ENCODE data around the gene CLOCK. TPM values are rescaled to one million over a fixed set of nuclear protein-coding genes. Genes with fewer than 3 reads are reported as not detected.

CLOCK gene
- total RNA-seq, 2 experiments from 2014 or later = 10.9 to 12.0 TPM

GRCh38 chr4:55437823-55438222 lies 108.9 kb downstream of the CLOCK start:
- Mint-ChIP-seq H3K27ac (no peak overlapping the region), H3K27me3 (no peaks in the 10 kb centered on the region), H3K4me1 (ENCODE audit: low read depth) (peaks cover 15% of the 10 kb centered on the region), H3K4me3 (no peak overlapping the region), H3K9me3 (no peaks in the 10 kb centered on the region), H3K36me3 (peaks cover 38% of the 10 kb centered on the region)
- ChIA-PET CTCF (interaction anchor here (1.1 kb wide), 1 partner anchor 29 kb away, joined by 3 read pairs; no protein-coding TSS in a partner anchor), POLR2A (no interaction called here)
- DNase-seq = no peak
- intact Hi-C loops (cut with micrococcal nuclease) = no loop called here

GRCh38 chr4:55437356-55437796 lies 109.3 kb downstream of the CLOCK start:
- Mint-ChIP-seq H3K27me3 (no peaks in the 10 kb centered on the region), H3K4me3 (no peak overlapping the region), H3K9me3 (no peaks in the 10 kb centered on the region), H3K36me3 (peaks cover 37% of the 10 kb centered on the region), H3K27ac (no peak overlapping the region), H3K4me1 (ENCODE audit: low read depth) (peaks cover 15% of the 10 kb centered on the region)
- ChIA-PET POLR2A (no interaction called here), CTCF (interaction anchor here (1.1 kb wide), 1 partner anchor 29 kb away, joined by 3 read pairs; no protein-coding TSS in a partner anchor)
- no peak for DNase-seq
- intact Hi-C loops (cut with micrococcal nuclease) = no loop called here

GRCh38 chr4:55435141-55435841 lies 111.4 kb downstream of the CLOCK start:
- intact Hi-C loops (cut with micrococcal nuclease) = loop anchor here (1.0 to 2.0 kb wide), 4 partner anchors 40 to 115 kb away; partner anchors contain the start of genes CLOCK, SRD5A3 and TMEM165
- no peaks in the 10 kb centered on the region for H3K27me3 Mint-ChIP-seq
- H3K9me3 Mint-ChIP-seq = no peaks in the 10 kb centered on the region
- H3K27ac Mint-ChIP-seq = peak overlapping the region; percentile 35
- POLR2A ChIA-PET = no interaction called here
- peak; percentile 63 for DNase-seq
- peaks cover 46% of the 10 kb centered on the region for H3K36me3 Mint-ChIP-seq
- H3K4me1 Mint-ChIP-seq (ENCODE audit: low read depth) = peaks cover 15% of the 10 kb centered on the region
- CTCF ChIA-PET = interaction anchor here (1.0 to 1.5 kb wide), 5 partner anchors 11 to 201 kb away, joined by 3 to 4 read pairs (median 3); partner anchors contain the start of gene NMU
- H3K4me3 Mint-ChIP-seq = no peak overlapping the region

- CTCF ChIA-PET = interaction anchor here (1.1 kb wide), 1 partner anchor 114 kb away, joined by 4 read pairs; no protein-coding TSS in a partner anchor
Observed at GRCh38 chr4:55431710-55432336, 114.9 kb downstream of the CLOCK start.

GRCh38 chr4:55424791-55425190 lies 121.9 kb downstream of the CLOCK start:
- H3K4me3 Mint-ChIP-seq = no peak overlapping the region
- peaks cover 51% of the 10 kb centered on the region for H3K36me3 Mint-ChIP-seq
- POLR2A ChIA-PET = no interaction called here
- H3K27ac Mint-ChIP-seq = no peak overlapping the region
- no peak for DNase-seq
- no peaks in the 10 kb centered on the region for H3K27me3 Mint-ChIP-seq
- H3K9me3 Mint-ChIP-seq = no peaks in the 10 kb centered on the region
- intact Hi-C loops (cut with micrococcal nuclease) = no loop called here
- H3K4me1 Mint-ChIP-seq (ENCODE audit: low read depth) = no peaks in the 10 kb centered on the region
- CTCF ChIA-PET = no interaction called here

More at GRCh38 chr4:55431710-55432336, 114.9 kb downstream of the CLOCK start:
- no peak for DNase-seq
- Mint-ChIP-seq H3K27ac (no peak overlapping the region), H3K4me1 (ENCODE audit: low read depth) (peaks cover 15% of the 10 kb centered on the region), H3K27me3 (no peaks in the 10 kb centered on the region), H3K4me3 (no peak overlapping the region), H3K36me3 (peaks cover 38% of the 10 kb centered on the region), H3K9me3 (no peaks in the 10 kb centered on the region)
- POLR2A ChIA-PET = no interaction called here
- intact Hi-C loops (cut with micrococcal nuclease) = no loop called here

- Mint-ChIP-seq H3K36me3 (peaks cover 33% of the 10 kb centered on the region), H3K9me3 (no peaks in the 10 kb centered on the region), H3K27ac (no peak overlapping the region), H3K4me1 (ENCODE audit: low read depth) (peaks cover 2% of the 10 kb centered on the region), H3K27me3 (no peaks in the 10 kb centered on the region), H3K4me3 (no peak overlapping the region)
- ChIA-PET POLR2A (no interaction called here), CTCF (no interaction called here)
- intact Hi-C loops (cut with micrococcal nuclease) = no loop called here
- no peak for DNase-seq
Observed at GRCh38 chr4:55416176-55416575, 130.5 kb downstream of the CLOCK start.

GRCh38 chr4:55411621-55412020 lies 135.1 kb downstream of the CLOCK start:
- H3K27me3 Mint-ChIP-seq = no peaks in the 10 kb centered on the region
- intact Hi-C loops (cut with micrococcal nuclease) = no loop called here
- peaks cover 18% of the 10 kb centered on the region for H3K4me1 Mint-ChIP-seq (ENCODE audit: low read depth)
- H3K9me3 Mint-ChIP-seq = no peaks in the 10 kb centered on the region
- no peak for DNase-seq
- H3K4me3 Mint-ChIP-seq = no peak overlapping the region
- H3K27ac Mint-ChIP-seq = no peak overlapping the region
- ChIA-PET POLR2A (no interaction called here), CTCF (no interaction called here)
- peaks cover 18% of the 10 kb centered on the region for H3K36me3 Mint-ChIP-seq

GRCh38 chr4:55410431-55410830 lies 136.3 kb downstream of the CLOCK start:
- H3K27me3 Mint-ChIP-seq = no peaks in the 10 kb centered on the region
- H3K36me3 Mint-ChIP-seq = peaks cover 25% of the 10 kb centered on the region
- H3K4me1 Mint-ChIP-seq (ENCODE audit: low read depth) = peaks cover 28% of the 10 kb centered on the region
- ChIA-PET POLR2A (interaction anchor here (1.2 kb wide), 1 partner anchor 15 kb away, joined by 4 read pairs; the partner anchor contains the start of gene TMEM165), CTCF (interaction anchor here (1.0 kb wide), 1 partner anchor 65 kb away, joined by 3 read pairs; the partner anchor contains the start of gene SRD5A3)
- no peak overlapping the region for H3K27ac Mint-ChIP-seq
- no peaks in the 10 kb centered on the region for H3K9me3 Mint-ChIP-seq
- DNase-seq = no peak
- intact Hi-C loops (cut with micrococcal nuclease) = no loop called here
- H3K4me3 Mint-ChIP-seq = no peak overlapping the region

- ChIA-PET CTCF (interaction anchor here (1.1 to 2.2 kb wide), 2 partner anchors 14 to 457 kb away, joined by 4 to 5 read pairs; partner anchors contain the start of gene TMEM165), POLR2A (no interaction called here)
- no peak overlapping the region for H3K27ac Mint-ChIP-seq
- H3K9me3 Mint-ChIP-seq = no peaks in the 10 kb centered on the region
- intact Hi-C loops (cut with micrococcal nuclease) = no loop called here
- no peak for DNase-seq
- H3K4me3 Mint-ChIP-seq = no peak overlapping the region
- H3K4me1 Mint-ChIP-seq (ENCODE audit: low read depth) = peaks cover 33% of the 10 kb centered on the region
- H3K36me3 Mint-ChIP-seq = peaks cover 30% of the 10 kb centered on the region
- H3K27me3 Mint-ChIP-seq = no peaks in the 10 kb centered on the region
Observed at GRCh38 chr4:55409468-55410171, 137.1 kb downstream of the CLOCK start.

GRCh38 chr4:55407764-55408163 lies 138.9 kb downstream of the CLOCK start:
- intact Hi-C loops (cut with micrococcal nuclease) = loop anchor here (2.0 kb wide), 1 partner anchor 29 kb away; no protein-coding TSS in a partner anchor
- Mint-ChIP-seq H3K27ac (no peak overlapping the region), H3K4me3 (no peak overlapping the region), H3K4me1 (ENCODE audit: low read depth) (peaks cover 41% of the 10 kb centered on the region), H3K27me3 (no peaks in the 10 kb centered on the region), H3K9me3 (no peaks in the 10 kb centered on the region), H3K36me3 (peaks cover 38% of the 10 kb centered on the region)
- no peak for DNase-seq
- CTCF ChIA-PET = interaction anchor here (2.2 kb wide), 1 partner anchor 459 kb away, joined by 5 read pairs; no protein-coding TSS in a partner anchor
- POLR2A ChIA-PET = no interaction called here

- Mint-ChIP-seq H3K9me3 (no peaks in the 10 kb centered on the region), H3K4me3 (no peak overlapping the region), H3K27me3 (no peaks in the 10 kb centered on the region), H3K4me1 (ENCODE audit: low read depth) (peaks cover 41% of the 10 kb centered on the region), H3K27ac (no peak overlapping the region), H3K36me3 (peaks cover 38% of the 10 kb centered on the region)
- DNase-seq = no peak
- ChIA-PET POLR2A (no interaction called here), CTCF (no interaction called here)
- intact Hi-C loops (cut with micrococcal nuclease) = loop anchor here (2.0 kb wide), 1 partner anchor 28 kb away; no protein-coding TSS in a partner anchor
Observed at GRCh38 chr4:55407119-55407518, 139.6 kb downstream of the CLOCK start.

GRCh38 chr4:55406545-55406944 lies 140.2 kb downstream of the CLOCK start:
- Mint-ChIP-seq H3K36me3 (peaks cover 32% of the 10 kb centered on the region), H3K27me3 (no peaks in the 10 kb centered on the region), H3K4me1 (ENCODE audit: low read depth) (peaks cover 41% of the 10 kb centered on the region), H3K4me3 (no peak overlapping the region), H3K9me3 (no peaks in the 10 kb centered on the region), H3K27ac (no peak overlapping the region)
- ChIA-PET POLR2A (interaction anchor here (1.1 kb wide), 1 partner anchor 12 kb away, joined by 4 read pairs; no protein-coding TSS in a partner anchor), CTCF (interaction anchor here (1.3 kb wide), 1 partner anchor 61 kb away, joined by 4 read pairs; the partner anchor contains the start of gene SRD5A3)
- intact Hi-C loops (cut with micrococcal nuclease) = loop anchor here (2.0 kb wide), 1 partner anchor 28 kb away; no protein-coding TSS in a partner anchor
- DNase-seq = no peak

Data from activated CD4-positive, alpha-beta memory T cell treated with anti-CD3 and anti-CD28 coated beads for 36 hours (primary cell).